GM18951 (cell line): Measurements from ENCODE around the gene PXN.

Source experiments
- POLR2A ChIP-seq: IDR thresholded peaks from 4 replicates; pipeline ENCODE4 v1.6.1; 2011; ENCODE audit warnings: mild to moderate bottlenecking; ENCODE audit not compliant: insufficient read length, insufficient read depth; ENCODE audit errors: extremely low read depth
- in situ Hi-C: fragments of 300-500 bp; cut with MboI; formaldehyde crosslinking; loops from one replicate; pipeline ENCODE4 v1.12.0; 2022; ENCODE audit warnings: low sequenced_read_pairs, mixed read lengths, inconsistent platforms; ENCODE audit not compliant: unreplicated experiment

PXN gene

DNA sequence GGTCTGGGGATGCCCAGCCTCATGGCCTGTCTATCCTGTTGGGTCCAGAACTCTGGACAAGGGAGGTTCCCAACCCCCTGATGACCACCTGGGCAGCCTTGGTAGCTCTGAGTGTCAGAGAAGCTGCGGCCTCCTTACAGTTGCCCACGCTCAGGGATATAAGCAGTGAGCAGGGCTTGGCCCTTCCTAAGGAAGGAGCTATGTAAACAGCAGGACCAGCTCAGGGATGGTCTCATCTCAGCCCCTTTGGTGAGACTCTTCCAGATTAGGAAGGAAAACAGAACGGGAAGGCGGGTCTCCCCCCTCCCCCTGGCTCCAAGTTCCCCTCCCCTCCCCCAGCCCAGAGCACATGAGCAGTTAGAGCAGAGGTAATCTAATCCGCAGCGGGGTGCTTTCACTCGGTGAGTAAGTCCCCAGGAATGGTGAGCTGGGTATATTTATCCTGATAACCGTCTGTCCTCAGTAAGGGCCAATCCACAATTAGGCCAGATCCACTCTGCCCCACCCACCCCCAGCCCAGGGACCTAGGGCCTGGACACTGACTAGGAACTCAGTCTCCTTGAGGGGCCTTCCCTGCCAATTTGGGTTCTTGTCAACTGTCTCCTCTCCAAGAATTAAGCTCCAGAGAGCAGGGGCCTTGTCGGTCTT is 35.1 kb downstream of the PXN start:
- in situ Hi-C loops: loop anchor here (5.0 kb wide), 1 partner anchor 37 kb away; the partner anchor contains the start of gene PXN
- TF ChIP-seq POLR2A: no peak

DNA sequence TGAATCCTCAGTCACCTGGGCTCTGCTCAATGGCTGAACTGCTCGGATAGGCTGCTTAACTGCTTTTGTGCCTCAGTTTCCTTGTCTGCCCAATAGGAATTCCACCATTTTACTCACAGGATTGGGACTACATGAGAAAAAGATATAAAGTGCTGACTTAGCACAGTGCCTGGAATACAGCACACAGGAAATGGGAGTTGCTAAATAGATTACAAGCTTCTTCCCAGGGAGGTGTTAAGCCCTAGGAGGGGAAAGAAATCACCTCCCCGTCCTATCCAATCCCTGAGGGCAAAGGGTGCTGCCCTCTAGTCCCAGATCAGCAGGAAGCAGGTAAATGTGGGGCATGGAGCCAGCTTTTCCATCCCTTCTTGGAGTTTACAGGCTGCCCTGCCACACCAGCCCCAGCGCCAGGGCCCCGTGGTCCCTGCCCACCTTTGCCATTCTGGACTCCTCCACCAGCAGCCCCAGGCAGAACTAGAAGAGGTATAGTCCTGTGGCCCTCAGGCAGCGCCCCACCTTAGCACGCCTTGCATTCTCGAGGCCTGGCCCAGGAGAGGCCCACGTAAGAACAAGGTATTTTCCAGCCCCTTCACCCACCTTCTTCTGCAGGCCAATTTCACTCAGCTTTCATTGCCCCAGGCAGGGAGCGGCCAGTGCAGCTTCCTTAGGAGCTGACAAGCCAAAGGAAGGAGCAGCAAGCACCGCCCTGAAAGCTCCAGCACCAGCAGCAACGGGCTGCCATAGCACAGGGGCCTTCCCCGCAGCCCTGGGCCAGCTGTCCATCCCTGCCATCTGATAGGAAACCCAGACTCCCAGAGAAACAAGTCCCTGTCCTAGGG is 35.8 kb downstream of the PXN start:
- no peak for TF ChIP-seq POLR2A
- in situ Hi-C loops: loop anchor here (5.0 kb wide), 1 partner anchor 38 kb away; the partner anchor contains the start of gene PXN

DNA sequence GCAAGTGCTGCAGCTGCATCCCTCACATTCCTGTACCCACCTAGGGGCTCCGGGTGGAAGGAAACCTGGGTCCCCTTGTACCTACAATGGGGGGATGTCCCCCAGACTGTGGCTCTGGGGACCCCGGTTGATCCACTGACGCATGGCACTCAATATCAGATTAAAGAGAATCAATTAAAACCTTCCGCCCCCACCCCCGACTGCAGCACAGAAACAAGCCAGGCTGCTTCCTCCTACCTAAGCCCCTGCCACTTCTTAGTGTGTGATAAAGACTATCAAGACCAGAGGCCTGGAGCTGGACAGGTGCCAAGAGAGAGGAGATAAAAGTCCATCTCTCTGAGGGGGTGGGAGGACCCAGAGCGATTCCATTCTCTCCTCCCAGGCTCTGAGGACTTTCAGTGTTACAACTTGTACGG is 36.5 kb downstream of the PXN start:
- TF ChIP-seq POLR2A: no peak
- in situ Hi-C loops: no loop called here

DNA sequence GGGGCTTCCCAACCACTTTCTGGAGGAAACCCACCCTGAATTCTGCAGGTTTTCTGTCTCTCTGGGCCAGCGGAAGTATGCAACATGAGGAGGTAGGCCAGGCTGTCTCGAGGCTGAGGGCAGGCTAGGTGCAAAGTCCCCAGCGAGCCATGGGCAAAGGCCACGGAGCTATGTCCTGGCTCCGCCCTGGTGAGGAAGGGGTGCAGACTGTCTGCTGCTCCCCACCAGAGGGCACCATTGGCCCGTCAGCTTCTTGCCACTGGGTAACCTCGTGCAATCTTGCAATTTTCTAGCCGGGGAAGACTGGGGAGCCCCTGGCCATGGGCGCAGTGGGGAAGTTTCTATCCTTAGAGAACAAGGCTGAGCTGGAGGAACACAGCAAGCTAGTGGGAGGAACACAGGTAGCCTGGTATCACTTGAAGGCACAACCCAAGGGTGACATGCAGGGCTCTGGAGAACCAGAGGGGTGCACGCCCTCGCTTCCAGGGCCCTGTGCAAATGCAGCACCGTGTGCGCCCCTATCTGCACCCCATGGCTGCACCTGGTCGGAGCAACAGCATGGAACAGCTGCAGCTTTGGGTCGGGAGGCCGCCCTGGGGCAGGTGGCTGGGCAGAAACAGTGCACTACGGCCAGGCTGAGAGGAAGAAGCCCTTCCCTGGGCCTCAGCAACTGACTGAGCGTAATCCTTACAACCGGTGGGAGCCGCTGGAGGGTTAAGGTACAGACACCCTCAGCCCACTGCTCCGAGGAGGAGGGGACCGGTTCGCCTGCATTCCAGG is 37.0 kb downstream of the PXN start:
- no peak for TF ChIP-seq POLR2A
- in situ Hi-C loops: no loop called here

DNA sequence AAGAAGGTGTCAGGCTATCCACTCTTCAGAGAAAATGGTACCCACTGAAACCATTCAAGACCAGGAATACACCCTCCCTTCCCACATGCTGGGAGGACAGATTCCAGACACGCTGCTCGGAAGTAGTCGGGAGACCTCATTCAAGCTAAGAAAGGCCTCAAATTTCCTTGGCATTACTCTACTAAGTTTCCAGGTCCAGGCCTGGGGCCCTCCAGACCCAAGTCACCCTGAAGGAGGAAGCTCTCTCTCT is 37.6 kb downstream of the PXN start:
- TF ChIP-seq POLR2A: no peak
- in situ Hi-C loops: no loop called here

DNA sequence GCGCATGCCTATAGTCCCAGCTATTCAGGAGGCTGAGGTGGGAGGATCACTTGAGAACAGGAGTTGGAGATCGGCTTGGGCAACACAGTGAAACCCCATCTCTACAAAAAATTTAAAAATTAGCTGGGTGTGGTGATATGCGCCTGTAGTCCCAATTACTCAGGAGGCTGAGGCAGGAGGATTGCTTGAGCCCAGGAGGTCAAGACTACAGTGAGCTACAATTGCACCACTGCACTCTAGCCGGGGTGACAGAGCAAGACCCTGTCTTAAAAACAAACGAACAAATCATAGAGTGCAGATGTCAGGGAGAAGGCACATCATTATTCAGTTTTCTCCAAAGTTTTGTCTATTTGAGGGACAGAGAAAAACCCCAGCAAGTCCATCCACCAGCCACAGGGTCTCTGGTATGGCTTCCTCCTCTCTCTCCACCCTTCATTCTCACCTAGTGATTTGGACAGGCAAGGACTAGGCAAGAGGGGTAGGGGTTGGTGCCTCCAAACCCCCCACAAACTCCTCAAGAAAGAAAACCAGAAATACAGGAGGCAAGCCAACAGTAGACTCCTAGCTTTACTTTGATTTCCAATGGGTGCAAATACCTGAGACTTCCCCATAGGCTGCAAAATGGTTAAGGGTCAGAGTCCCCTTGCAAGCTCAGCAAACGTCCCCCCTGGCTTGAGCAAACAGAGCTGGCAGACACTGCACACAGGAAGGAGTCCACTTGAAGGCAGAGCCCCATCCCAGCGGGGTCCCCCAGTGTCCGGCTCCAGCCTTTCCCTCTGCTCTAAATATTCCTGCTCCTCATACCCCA is 38.1 kb downstream of the PXN start:
- in situ Hi-C loops: no loop called here
- TF ChIP-seq POLR2A: no peak

DNA sequence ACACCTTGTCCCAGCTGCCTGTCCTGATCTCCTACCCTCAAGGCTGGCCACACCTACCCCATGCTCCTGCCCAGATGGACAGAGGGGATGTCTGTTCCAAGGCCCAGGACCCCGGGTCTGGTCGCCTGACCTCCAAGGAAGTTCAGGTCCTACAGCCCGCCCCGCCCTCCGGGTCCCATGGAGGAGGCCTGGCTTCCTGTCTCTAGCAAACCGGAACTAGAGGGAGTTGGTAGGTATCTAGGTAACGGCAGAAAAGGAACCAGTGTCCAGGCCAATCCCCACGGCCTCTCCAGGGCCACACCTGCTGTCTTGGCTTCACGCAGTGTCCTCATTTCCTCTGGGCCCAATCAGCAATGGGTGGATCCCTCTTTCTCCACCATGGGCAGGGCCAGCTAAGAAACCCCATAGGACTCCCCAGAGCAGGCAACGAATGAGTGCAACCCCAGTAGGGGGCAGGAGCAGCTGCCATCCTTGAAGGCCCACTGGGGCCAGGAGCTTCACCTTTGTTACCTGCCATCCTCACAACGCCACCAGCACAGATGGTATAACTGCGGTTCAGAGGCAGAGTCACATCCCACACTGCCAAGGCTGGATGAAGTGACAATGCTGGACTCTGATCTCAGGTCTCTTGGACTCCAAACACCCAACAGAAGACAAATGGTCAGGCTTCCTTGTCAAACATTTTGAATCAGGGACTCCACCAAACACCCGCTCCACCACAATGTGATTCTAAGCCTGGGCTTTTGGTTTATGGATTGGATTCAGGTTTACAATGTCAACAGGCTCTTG is 39.5 kb downstream of the PXN start:
- in situ Hi-C loops: no loop called here
- peak; percentile 21 for TF ChIP-seq POLR2A

DNA sequence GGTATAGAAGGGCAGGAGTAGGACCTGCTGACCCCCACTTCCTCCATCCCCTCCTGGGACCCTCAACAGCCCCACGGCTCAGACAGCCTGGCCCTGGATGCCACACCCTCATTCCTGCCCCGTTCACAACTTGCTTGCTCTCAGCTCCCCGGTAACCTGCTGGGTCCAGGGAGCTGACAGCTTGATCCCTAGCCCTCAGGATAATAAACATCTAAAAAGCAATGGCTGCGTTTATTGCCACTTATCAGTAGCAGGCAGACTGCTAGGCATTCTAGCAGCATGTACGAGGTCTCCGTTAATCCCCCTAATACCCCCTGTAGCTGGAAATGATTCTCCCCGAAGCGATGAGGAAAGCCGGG is 40.4 kb downstream of the PXN start:
- in situ Hi-C loops: no loop called here
- no peak for TF ChIP-seq POLR2A

DNA sequence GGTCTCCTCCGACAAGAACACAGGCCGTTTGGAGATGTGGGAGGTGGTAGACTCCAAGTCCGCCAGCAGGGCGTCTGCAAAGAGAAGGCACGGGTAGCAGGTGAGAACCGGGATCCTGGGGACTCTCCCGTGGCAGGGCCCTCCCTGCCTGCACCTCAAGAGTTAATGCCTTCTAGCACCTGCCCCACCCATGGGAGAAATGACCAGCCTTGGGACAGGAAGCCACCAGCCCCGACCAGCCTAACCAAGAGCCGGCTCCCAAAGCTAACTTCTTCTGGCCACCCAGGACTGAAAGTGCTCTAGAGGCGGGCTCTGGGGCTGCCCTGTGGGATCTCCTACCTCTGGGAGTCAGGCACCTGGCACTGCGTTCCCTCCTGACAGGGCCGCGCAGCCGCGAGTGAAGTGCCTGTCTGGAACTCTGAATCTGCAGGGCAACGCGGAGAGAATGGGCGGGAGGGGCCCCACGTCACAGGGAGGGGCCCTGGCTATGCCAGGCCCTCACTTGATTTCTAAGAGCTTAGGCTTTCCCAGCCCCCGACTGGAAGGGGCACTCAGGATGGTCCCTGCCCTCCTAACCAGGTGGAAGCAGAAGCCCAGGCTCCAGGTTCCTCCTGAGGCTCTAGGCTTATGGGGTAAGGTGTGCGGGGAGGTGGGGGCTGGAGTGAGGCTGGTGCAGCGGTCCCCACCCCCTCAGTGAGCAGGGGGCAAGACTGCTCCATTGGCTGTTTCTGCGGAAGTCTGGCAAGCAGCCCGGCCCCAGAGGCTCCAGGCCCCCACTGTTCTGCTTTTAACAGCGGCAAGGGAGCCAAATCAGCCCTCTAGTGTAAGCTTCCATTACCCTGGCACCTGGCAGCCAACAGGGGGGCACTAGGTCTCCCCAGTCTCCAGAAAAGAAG is 41.0 kb downstream of the PXN start:
- in situ Hi-C loops: no loop called here

DNA sequence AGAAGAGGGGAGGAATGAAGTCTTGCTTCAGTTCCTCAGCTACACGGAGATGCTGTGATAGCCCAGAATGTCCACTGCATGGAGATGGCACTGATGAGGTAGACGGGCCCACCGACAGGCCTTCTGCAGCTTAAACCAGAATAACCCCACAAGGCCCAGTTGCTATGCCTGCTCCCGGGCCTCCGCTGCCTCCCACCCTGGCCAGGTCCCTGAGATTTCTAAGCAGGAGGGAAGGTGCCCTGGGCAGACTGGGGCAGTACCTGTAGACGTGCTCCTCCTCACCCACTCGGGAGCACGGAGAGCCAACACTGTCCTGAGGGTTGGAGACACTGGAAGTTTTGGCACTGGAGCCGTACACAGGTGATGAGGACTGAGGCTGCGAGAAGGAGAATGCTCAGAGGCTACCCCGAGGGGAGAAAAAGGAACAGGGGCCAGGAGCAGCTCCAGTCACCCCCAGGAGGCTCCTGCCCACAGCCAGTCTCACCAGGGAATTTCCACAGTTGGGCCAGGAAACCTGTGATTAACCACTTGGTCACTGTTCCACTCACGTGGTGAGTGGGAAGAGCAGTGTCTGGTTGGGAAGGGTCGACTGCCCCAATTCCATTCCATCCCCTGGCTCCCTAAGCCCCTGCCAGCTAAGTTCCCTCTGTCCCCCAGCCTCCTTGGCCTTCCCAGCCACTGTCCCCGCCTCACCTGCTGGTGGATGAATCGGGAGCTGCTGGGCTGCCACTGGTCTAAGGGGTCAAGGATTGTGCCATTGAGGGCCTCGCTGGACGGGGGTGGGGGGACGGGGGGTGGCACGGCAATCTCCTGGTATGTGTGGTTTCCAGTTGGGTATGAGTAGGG is 41.8 kb downstream of the PXN start:
- in situ Hi-C loops: no loop called here

More for the DNA sequence above, 41.0 kb downstream of the PXN start:
- TF ChIP-seq POLR2A: peak; percentile 42

More for the DNA sequence above, 41.8 kb downstream of the PXN start:
- TF ChIP-seq POLR2A: no peak
